HepG2 (cell line): Measurements from ENCODE around the gene CASS4. TPM values are rescaled to one million over a fixed set of nuclear protein-coding genes. Genes with fewer than 3 reads are reported as not detected.

Experiments used
- NFIC ChIP-seq: IDR thresholded peaks from 2 replicates; pipeline ENCODE4 v1.6.1; 2012; ENCODE audit warnings: mild to moderate bottlenecking, low read length, inconsistent platforms
- SAP130 ChIP-seq: IDR thresholded peaks from 2 replicates; pipeline ENCODE4 v1.6.1; 2016; ENCODE audit warnings: low read depth
- SP4 ChIP-seq: sonication (generic); formaldehyde crosslinking; IDR thresholded peaks from 2 replicates; pipeline ENCODE4 v1.8.1; 2023; ENCODE audit warnings: mild to moderate bottlenecking, missing genetic modification reagents
- TBX2 ChIP-seq: sonication (generic); formaldehyde crosslinking; IDR thresholded peaks from 2 replicates; pipeline ENCODE4 v1.5.0; 2020; ENCODE audit warnings: missing genetic modification reagents, mild to moderate bottlenecking, borderline replicate concordance
- YEATS2 ChIP-seq: sonication (generic); formaldehyde crosslinking; IDR thresholded peaks from 2 replicates; pipeline ENCODE4 v1.4.0; 2020; ENCODE audit warnings: missing genetic modification reagents, borderline replicate concordance
- ZKSCAN1 ChIP-seq: fragments of 150-350 bp; IDR thresholded peaks from 2 replicates; pipeline ENCODE4 v1.6.1; 2014; ENCODE audit warnings: low read length
- ZNF230 ChIP-seq: sonication (generic); formaldehyde crosslinking; IDR thresholded peaks from 2 replicates; pipeline ENCODE4 v1.4.0; 2020; ENCODE audit warnings: mild to moderate bottlenecking, missing genetic modification reagents
- ZNF232 ChIP-seq: sonication (generic); formaldehyde crosslinking; IDR thresholded peaks from 2 replicates; pipeline ENCODE4 v1.4.0; 2020; ENCODE audit warnings: missing genetic modification reagents, borderline replicate concordance
- ZNF607 ChIP-seq: sonication (generic); formaldehyde crosslinking; IDR thresholded peaks from 2 replicates; pipeline ENCODE4 v1.5.1; 2020; ENCODE audit warnings: missing genetic modification reagents, mild to moderate bottlenecking, borderline replicate concordance
- ZNF7 ChIP-seq: IDR thresholded peaks from 2 replicates; pipeline ENCODE4 v1.6.1; 2016; ENCODE audit warnings: missing biosample characterization, missing genetic modification reagents
- ZNF775 ChIP-seq: sonication (generic); formaldehyde crosslinking; IDR thresholded peaks from 2 replicates; pipeline ENCODE4 v1.4.0; 2020; ENCODE audit warnings: missing genetic modification reagents, mild to moderate bottlenecking, moderate library complexity, borderline replicate concordance
- ZNF790 ChIP-seq: sonication (generic); formaldehyde crosslinking; IDR thresholded peaks from 2 replicates; pipeline ENCODE4 v1.8.0; 2022; ENCODE audit warnings: missing genetic modification reagents, mild to moderate bottlenecking, borderline replicate concordance
- ZSCAN9 ChIP-seq: IDR thresholded peaks from 2 replicates; pipeline ENCODE4 v1.6.1; 2016; ENCODE audit warnings: borderline replicate concordance
- polyA plus RNA-seq, 8 experiments: library from polyadenylated mRNA; depleted of rRNA in 3 of 8; stranded (reverse) in 7 of 8; unstranded in 1 of 8; fragments of >200 nt; fragmentation: Illumina TruSeq in 4 of 8; extraction: Trizol in 4 of 8; gene quantifications; 2 replicates each; pipeline versions ENCODE4 v1.2.1 to v1.2.3, GENCODE V29; 2011 to 2016; ENCODE audit warnings: low read depth in 4 of 8, missing spikeins in 1 of 8, mixed read lengths in 1 of 8; ENCODE audit not compliant: insufficient read depth in 1 of 8
- total RNA-seq, 5 experiments: library from RNA; depleted of rRNA; stranded (reverse); fragments of >200 nt; fragmentation: Illumina TruSeq; extraction: Trizol; gene quantifications; 2 replicates each; pipeline ENCODE4 v1.2.3, GENCODE V29; 2016; ENCODE audit warnings: low read depth in 1 of 5
- TF ChIP-seq, protein P1 (sequence below), 2 experiments: sonication (generic) in 1 of 2; formaldehyde crosslinking in 1 of 2; IDR thresholded peaks; 2 replicates each; pipeline versions ENCODE4 v1.5.1 to v1.6.1; 2011 to 2020; ENCODE audit warnings: borderline replicate concordance in 1 of 2, low read depth in 1 of 2, low read length in 1 of 2, mild to moderate bottlenecking in 1 of 2, missing genetic modification reagents in 1 of 2, moderate library complexity in 1 of 2
- TF ChIP-seq, protein P2 (sequence below): sonication (generic); formaldehyde crosslinking; IDR thresholded peaks from 2 replicates; pipeline ENCODE4 v1.8.0; 2022; ENCODE audit warnings: mild to moderate bottlenecking, missing genetic modification reagents, borderline replicate concordance
- TF ChIP-seq, protein P3 (sequence below): sonication (generic); formaldehyde crosslinking; IDR thresholded peaks from 2 replicates; pipeline ENCODE4 v1.5.1; 2020; ENCODE audit warnings: mild to moderate bottlenecking, missing genetic modification reagents

CASS4 gene
- total and polyA plus RNA-seq, 2 of the 13 experiments (the other 11 are each of a cell fraction or from before 2014, with no cell fraction given) = 0.17 to 0.49 TPM

DNA sequence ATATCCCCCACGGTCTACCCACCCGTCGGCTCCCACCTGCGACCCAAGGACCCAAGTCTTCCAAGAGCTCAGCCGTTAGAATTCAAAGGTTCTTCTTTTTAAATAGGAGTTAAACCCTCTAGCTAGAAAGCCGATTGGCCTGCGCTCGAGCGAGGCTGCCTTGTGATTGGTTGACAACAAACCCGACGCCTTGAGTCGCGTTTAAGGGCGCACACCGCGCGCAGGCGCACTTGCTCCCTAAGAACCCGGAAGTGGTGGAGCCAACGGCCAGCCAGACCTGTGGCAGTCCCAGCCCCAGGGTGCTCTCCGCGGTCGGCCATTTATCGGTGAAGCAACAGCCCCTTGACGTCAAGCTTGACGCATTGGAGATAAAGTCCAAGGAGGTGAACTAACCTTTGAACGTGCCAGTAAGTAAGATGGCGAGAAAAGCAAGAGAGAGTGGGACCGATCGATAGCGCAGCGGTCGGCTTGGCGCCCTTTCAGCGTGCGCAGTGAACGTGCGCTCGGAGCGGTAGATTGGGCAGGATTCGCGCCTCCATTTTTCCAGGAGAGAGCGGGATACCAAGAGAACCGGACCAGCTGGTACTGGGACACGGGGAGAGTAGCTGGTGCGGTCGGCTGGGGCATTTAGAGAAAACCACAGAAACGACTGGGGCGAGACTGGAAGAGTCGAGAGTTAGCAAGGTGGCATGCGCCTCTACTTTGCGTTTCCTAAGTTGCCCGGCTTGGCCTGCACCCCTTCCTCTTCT, 19.8 kb upstream of the CASS4 start, which contains the start of the genes AURKA and CSTF1 (continued):
- TF ChIP-seq, protein P1, sequence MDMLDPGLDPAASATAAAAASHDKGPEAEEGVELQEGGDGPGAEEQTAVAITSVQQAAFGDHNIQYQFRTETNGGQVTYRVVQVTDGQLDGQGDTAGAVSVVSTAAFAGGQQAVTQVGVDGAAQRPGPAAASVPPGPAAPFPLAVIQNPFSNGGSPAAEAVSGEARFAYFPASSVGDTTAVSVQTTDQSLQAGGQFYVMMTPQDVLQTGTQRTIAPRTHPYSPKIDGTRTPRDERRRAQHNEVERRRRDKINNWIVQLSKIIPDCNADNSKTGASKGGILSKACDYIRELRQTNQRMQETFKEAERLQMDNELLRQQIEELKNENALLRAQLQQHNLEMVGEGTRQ (IDR thresholded peaks at IDR 0.05; ENCODE audit: low read depth, low read length) = no peak
- TF ChIP-seq, protein P1 (CRISPR knock-in tag; IDR thresholded peaks at IDR 0.05; ENCODE audit: borderline replicate concordance) = no peak; the same call in 1 of the 2 replicates
- TF ChIP-seq YEATS2 (CRISPR knock-in tag) (peak; percentile 99), NFIC (no peak), ZNF775 (CRISPR knock-in tag) (peak; percentile 49; the same call in 1 of the 2 replicates), ZSCAN9 (CRISPR knock-in tag) (peak; percentile 98), ZNF232 (peak; percentile 96), ZKSCAN1 (peak; percentile 66), ZNF790 (CRISPR knock-in tag) (peak; percentile 93; the same call in 1 of the 2 replicates), ZNF7 (CRISPR knock-in tag) (no peak; the same call in 1 of the 2 replicates), SP4 (CRISPR knock-in tag) (peak; percentile 74; the same call in 1 of the 2 replicates), SAP130 (peak; percentile 99), TBX2 (peak; percentile 96; the same call in 1 of the 2 replicates), ZNF230 (CRISPR knock-in tag) (peak; percentile 95), ZNF607 (peak; percentile 97)
- TF ChIP-seq, protein P2, sequence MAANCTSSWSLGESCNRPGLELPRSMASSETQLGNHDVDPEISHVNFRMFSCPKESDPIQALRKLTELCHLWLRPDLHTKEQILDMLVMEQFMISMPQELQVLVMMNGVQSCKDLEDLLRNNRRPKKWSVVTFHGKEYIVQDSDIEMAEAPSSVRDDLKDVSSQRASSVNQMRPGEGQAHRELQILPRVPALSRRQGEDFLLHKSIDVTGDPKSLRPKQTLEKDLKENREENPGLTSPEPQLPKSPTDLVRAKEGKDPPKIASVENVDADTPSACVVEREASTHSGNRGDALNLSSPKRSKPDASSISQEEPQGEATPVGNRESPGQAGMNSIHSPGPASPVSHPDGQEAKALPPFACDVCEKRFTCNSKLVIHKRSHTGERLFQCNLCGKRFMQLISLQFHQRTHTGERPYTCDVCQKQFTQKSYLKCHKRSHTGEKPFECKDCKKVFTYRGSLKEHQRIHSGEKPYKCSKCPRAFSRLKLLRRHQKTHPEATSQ (CRISPR knock-in tag) = peak; percentile 97
- TF ChIP-seq, protein P3, sequence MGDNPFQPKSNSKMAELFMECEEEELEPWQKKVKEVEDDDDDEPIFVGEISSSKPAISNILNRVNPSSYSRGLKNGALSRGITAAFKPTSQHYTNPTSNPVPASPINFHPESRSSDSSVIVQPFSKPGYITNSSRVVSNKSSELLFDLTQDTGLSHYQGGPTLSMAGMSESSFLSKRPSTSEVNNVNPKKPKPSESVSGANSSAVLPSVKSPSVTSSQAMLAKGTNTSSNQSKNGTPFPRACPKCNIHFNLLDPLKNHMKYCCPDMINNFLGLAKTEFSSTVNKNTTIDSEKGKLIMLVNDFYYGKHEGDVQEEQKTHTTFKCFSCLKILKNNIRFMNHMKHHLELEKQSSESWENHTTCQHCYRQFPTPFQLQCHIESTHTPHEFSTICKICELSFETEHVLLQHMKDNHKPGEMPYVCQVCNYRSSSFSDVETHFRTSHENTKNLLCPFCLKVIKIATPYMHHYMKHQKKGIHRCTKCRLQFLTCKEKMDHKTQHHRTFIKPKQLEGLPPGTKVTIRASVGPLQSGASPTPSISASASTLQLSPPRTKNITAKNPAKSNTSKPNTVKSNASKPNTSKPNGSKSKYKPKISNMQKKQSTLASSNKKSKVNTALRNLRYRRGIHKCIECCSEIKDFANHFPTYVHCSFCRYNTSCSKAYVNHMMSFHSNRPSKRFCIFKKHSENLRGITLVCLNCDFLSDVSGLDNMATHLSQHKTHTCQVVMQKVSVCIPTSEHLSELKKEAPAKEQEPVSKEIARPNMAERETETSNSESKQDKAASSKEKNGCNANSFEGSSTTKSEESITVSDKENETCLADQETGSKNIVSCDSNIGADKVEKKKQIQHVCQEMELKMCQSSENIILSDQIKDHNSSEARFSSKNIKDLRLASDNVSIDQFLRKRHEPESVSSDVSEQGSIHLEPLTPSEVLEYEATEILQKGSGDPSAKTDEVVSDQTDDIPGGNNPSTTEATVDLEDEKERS = peak; percentile 99
